ENCODE measurements around the gene EMC1. TPM values are rescaled to one million over a fixed set of nuclear protein-coding genes. Genes with fewer than 3 reads are reported as not detected.

The EMC1 gene
- total RNA-seq = 84.7 and 89.0 TPM in 2 replicates

DNA sequence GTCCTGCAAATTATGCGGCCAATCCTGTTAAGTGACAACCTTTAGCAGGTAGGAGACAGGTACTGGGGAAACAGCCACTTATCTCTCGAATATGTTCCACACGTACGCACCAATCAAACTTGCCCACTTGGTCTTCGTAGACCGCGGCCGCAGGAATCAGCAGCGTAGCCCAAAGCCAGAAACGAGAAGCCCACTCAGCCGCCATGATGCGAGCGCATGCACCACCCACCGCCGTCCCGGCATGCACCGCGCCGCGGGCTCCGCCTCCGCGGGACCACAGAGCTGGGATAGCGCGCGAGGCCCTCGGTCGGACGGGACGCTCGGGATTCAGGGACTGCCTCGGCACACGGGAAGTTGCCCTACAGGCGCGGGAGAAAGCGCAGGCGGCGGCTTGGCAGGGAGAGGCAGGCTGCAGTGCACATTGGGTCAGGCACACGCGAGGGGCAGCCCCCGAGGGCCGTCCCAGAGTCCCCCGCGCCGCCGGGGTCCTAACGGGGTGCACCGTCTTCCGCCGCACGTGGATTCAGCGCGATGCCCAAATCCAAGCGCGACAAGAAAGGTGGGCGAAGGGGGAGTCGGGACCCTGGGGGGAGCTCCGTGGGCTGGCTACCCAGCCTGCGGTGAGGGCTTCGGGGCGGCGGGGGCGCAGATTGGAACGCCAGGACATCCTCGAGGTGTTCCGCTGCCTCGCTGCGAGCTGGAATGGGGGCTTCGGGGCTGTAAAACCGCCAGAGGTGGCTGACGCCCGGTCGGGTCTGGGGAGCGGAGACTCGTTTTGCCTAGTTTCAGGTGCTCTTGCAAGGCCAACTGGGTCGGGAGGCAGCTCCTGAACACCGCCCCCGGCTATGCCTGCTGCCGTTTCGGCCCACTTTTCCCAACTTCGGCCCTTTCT lies at the start of gene EMC1, which contains the start of gene MRTO4:
Gene EMC1 (minus strand): TSS at position 220 of the 892 bp plus-strand sequence. CDS start 15 bp downstream, at position 205.
Gene MRTO4 (plus strand): TSS at position 501 of the 892 bp plus-strand sequence. CDS start 31 bp downstream, at position 532.

DNA sequence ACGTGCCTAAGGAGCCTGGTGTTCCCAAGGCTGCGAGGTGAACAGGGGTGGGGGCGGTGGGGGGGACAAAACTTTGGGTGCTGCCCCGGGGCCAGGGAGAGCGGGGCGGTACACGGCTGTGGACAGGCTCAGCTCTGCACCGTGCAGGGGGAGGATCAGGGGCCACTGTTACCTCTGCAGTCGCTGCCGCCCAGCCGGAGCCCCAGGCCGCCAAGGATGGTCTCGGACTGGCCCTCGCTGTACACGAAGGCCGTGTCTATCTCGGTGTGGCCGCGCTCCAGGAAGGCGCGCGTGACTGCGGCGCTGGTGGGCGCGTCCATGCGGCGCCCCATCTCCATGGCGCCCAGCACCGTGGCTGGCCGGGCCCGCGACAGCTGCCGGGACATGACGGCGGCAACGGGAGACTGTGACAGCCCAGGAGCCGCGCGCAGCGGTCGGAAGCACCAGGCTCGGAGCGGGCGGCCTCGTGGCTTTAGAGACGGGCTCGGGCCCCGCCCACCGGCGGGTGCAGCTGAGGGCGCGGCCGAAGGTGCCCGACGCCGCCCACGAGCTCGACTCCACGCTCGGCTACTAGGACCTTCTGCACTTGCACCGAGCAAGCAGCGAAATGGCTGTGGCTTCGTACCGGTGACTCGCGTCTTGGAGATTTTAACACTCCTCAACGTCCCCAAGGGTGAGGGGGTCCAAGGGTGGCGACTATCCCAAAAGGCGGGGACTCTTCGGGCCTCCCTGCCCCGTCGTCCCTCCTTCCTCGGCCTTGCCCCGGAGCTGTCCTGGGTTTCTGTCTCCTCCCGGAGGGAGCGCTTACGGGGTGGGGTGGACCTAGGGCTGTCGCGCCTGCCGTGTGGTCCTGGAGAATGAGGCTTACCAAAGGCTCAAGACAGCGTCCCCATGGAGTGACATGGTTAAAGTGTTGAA lies 37.3 kb upstream of the EMC1 start, which contains the start of gene AKR7A3:
Gene AKR7A3 (minus strand): TSS at position 447 of the 918 bp plus-strand sequence. CDS start 61 bp downstream, at position 386.

DNA sequence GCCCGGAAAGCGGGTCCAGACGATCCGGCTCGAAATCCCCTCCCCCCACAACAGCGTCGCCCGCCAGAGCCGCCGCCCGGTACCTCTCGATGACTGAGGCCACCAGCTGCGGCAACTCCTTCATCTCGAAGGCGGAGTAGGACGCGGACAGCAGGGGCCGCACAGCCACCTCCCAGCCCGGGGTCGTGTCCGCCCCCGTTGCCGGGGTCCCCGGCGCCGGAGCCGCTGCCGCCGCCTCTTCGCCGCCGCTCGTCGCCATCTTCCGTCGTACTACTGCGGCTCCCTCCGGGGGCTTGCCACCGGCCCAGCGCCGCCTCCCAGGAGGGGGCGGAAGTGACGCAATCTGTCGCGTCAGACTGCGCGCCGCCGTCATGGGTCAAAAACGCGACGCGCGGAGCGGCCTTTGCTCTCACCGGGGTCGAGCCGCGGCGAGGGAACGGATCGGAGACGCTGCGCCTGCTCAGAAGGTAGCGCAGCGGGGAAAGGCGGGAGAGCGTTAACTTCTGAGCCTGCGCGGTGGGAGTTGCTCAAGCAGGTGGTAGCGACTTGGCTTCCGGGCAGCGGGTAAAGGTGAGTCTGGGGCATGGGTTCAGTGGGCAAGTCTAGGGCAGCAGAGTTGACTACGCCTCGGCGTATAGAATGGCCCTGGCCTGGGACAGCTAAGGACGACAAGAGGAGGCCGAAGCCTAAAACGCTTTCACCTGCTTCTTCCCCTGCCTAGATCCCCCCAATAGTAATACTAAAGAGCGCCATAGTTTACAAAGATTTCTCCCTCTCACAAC lies 41.1 kb downstream of the EMC1 start, which contains the start of gene UBR4:
Gene UBR4 (minus strand): TSS at position 277 of the 782 bp plus-strand sequence. CDS start 18 bp downstream, at position 259.

Other genes starting within 250 kb of the EMC1 start
- gene UBR4, start 41.3 kb downstream of the EMC1 start, total RNA-seq = 93.0 and 101 TPM in 2 replicates
- 17.2 and 19.9 TPM in 2 replicates for gene MRTO4, start 281 bp upstream of the EMC1 start, total RNA-seq
- gene AKR7A3, start 37.2 kb upstream of the EMC1 start, total RNA-seq = 0.14 and 0.37 TPM in 2 replicates
- gene AKR7A2, start 60.6 kb upstream of the EMC1 start, total RNA-seq = 70.4 and 72.3 TPM in 2 replicates
- 12.8 and 20.2 TPM in 2 replicates for gene SLC66A1, start 60.8 kb upstream of the EMC1 start, total RNA-seq
- gene CAPZB, start 234.0 kb upstream of the EMC1 start, total RNA-seq = 121 and 145 TPM in 2 replicates